ENCODE data around the gene PKNOX2. TPM values are rescaled to one million over a fixed set of nuclear protein-coding genes. Genes with fewer than 3 reads are reported as not detected.

PKNOX2 gene
- total RNA-seq, 1 donor from 2014 or later, result 3.4 TPM

DNA sequence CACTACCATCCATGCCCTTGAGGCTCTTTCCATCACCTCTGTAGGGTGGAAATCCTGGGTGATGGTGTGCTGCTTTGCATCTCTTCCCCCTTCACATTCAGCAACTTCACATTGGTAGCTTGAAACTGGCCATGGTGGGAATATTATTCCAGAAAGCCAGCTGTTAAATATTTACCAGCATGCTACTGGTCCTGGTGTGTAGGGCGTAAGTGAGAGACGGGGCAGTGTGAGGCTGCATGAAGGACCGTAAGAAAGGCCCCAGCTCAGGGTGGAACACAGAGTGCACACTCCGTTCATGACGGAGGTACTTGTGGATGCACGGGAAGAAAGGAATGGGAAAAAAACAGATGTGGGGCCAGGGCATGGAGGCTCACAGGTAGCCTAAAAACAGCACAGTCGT is 121.3 kb downstream of the PKNOX2 start:
- H3K27ac ChIP-seq, result no peak overlapping the region
- no peaks in the 10 kb centered on the region for H3K27me3 ChIP-seq
- no peaks in the 10 kb centered on the region for H3K9me3 ChIP-seq
- H3K36me3 ChIP-seq, result no peaks in the 10 kb centered on the region
- DNase-seq (ENCODE audit: extremely low spot score in 2 of 2), result no peak
- H3K4me1 ChIP-seq, result peaks cover 15% of the 10 kb centered on the region
- H3K4me3 ChIP-seq, result no peak overlapping the region
- intact Hi-C loops (cut with DNase I), result no loop called here
- TF ChIP-seq POLR2AphosphoS5 (IDR thresholded peaks at IDR 0.05; ENCODE audit: insufficient read depth in 1 of 2, low read depth in 1 of 2), result no peak
- TF ChIP-seq CTCF (IDR thresholded peaks at IDR 0.05), result no peak
- no peak for TF ChIP-seq POLR2A (IDR thresholded peaks at IDR 0.05)

GRCh38 chr11:125286486-125286885 is 121.9 kb downstream of the PKNOX2 start:
- TF ChIP-seq POLR2A (IDR thresholded peaks at IDR 0.05), result no peak
- TF ChIP-seq CTCF (IDR thresholded peaks at IDR 0.05), result no peak
- TF ChIP-seq POLR2AphosphoS5 (IDR thresholded peaks at IDR 0.05; ENCODE audit: insufficient read depth in 1 of 2, low read depth in 1 of 2), result no peak
- no peak overlapping the region for H3K4me3 ChIP-seq
- intact Hi-C loops (cut with DNase I), result no loop called here
- H3K27ac ChIP-seq, result no peak overlapping the region
- no peaks in the 10 kb centered on the region for H3K27me3 ChIP-seq
- H3K9me3 ChIP-seq, result no peaks in the 10 kb centered on the region
- H3K4me1 ChIP-seq, result peaks cover 15% of the 10 kb centered on the region
- no peaks in the 10 kb centered on the region for H3K36me3 ChIP-seq
- DNase-seq (ENCODE audit: extremely low spot score in 2 of 2), result no peak

GRCh38 chr11:125287491-125288210 is 123.1 kb downstream of the PKNOX2 start:
- no peak for DNase-seq (ENCODE audit: extremely low spot score in 2 of 2)
- no peak for TF ChIP-seq CTCF (IDR thresholded peaks at IDR 0.05)
- Histone ChIP-seq H3K4me1 (peaks cover 15% of the 10 kb centered on the region), H3K27ac (no peak overlapping the region), H3K27me3 (no peaks in the 10 kb centered on the region), H3K36me3 (no peaks in the 10 kb centered on the region), H3K4me3 (no peak overlapping the region), H3K9me3 (no peaks in the 10 kb centered on the region)
- intact Hi-C loops (cut with DNase I), result no loop called here

GRCh38 chr11:125289419-125290098 is 125.0 kb downstream of the PKNOX2 start:
- no peak overlapping the region for H3K27ac ChIP-seq
- intact Hi-C loops (cut with DNase I), result no loop called here
- no peaks in the 10 kb centered on the region for H3K27me3 ChIP-seq
- no peaks in the 10 kb centered on the region for H3K9me3 ChIP-seq
- H3K4me1 ChIP-seq, result peaks cover 15% of the 10 kb centered on the region
- no peak overlapping the region for H3K4me3 ChIP-seq
- no peaks in the 10 kb centered on the region for H3K36me3 ChIP-seq
- TF ChIP-seq POLR2AphosphoS5 (IDR thresholded peaks at IDR 0.05; ENCODE audit: insufficient read depth in 1 of 2, low read depth in 1 of 2) (no peak), POLR2A (IDR thresholded peaks at IDR 0.05) (no peak), CTCF (IDR thresholded peaks at IDR 0.05) (no peak)
- no peak for DNase-seq (ENCODE audit: extremely low spot score in 2 of 2)

- no peak for DNase-seq (ENCODE audit: extremely low spot score in 2 of 2)
- intact Hi-C loops (cut with DNase I), result no loop called here
- Histone ChIP-seq H3K4me3 (no peak overlapping the region), H3K27ac (no peak overlapping the region), H3K4me1 (peaks cover 15% of the 10 kb centered on the region), H3K36me3 (no peaks in the 10 kb centered on the region), H3K27me3 (no peaks in the 10 kb centered on the region), H3K9me3 (no peaks in the 10 kb centered on the region)
- TF ChIP-seq POLR2AphosphoS5 (IDR thresholded peaks at IDR 0.05; ENCODE audit: insufficient read depth in 1 of 2, low read depth in 1 of 2) (no peak), POLR2A (IDR thresholded peaks at IDR 0.05) (no peak), CTCF (IDR thresholded peaks at IDR 0.05) (no peak)
Observed at GRCh38 chr11:125290263-125290662, 125.7 kb downstream of the PKNOX2 start.

Data from vagina (tissue), 2 donors.